ENCODE measurements around the gene ARL5C.

DNA sequence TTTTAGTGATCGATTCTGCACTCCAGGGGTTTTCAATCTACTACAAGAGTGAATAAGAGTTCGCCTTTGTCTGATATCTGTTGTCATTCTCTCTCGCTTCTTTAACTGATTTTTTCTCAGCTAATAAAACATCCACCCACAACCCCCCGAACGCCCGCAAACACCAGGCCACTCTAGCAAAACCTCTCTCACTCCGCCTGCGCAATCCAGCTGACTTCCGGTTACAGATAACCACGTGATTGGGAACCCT, 33.8 kb upstream of the ARL5C start:
- TF ChIP-seq, protein P1, sequence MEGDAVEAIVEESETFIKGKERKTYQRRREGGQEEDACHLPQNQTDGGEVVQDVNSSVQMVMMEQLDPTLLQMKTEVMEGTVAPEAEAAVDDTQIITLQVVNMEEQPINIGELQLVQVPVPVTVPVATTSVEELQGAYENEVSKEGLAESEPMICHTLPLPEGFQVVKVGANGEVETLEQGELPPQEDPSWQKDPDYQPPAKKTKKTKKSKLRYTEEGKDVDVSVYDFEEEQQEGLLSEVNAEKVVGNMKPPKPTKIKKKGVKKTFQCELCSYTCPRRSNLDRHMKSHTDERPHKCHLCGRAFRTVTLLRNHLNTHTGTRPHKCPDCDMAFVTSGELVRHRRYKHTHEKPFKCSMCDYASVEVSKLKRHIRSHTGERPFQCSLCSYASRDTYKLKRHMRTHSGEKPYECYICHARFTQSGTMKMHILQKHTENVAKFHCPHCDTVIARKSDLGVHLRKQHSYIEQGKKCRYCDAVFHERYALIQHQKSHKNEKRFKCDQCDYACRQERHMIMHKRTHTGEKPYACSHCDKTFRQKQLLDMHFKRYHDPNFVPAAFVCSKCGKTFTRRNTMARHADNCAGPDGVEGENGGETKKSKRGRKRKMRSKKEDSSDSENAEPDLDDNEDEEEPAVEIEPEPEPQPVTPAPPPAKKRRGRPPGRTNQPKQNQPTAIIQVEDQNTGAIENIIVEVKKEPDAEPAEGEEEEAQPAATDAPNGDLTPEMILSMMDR (IDR thresholded peaks at IDR 0.05; ENCODE audit: insufficient read depth, low read depth, low read length), result no peak
- TF ChIP-seq EZH2 (IDR thresholded peaks at IDR 0.05; ENCODE audit: insufficient read depth, low read length), result no peak
